ENCODE data around the gene PIAS1. TPM values are rescaled to one million over a fixed set of nuclear protein-coding genes. Genes with fewer than 3 reads are reported as not detected.
A peak's percentile ranks its signal among the peaks of the same experiment; 100 is the strongest.

PIAS1 gene
- polyA plus RNA-seq, 1 donor, result 46.5 TPM

- DNase-seq, result no peak
- Histone ChIP-seq H3K9me3 (ENCODE audit: control insufficient read depth, low read depth, low read length) (no peaks in the 10 kb centered on the region), H3K36me3 (ENCODE audit: control insufficient read depth, insufficient read depth, low read length) (peaks cover 11% of the 10 kb centered on the region), H3K27ac (ENCODE audit: low read length) (no peak overlapping the region), H3K27me3 (ENCODE audit: control insufficient read depth, insufficient read depth, low read length) (no peaks in the 10 kb centered on the region), H3K4me1 (ENCODE audit: control insufficient read depth, insufficient read depth, low read length) (peaks cover 1% of the 10 kb centered on the region), H3K4me3 (ENCODE audit: low read length) (no peak overlapping the region)
- WGBS (ENCODE audit: insufficient coverage, low lambda C conversion rate), result 83% methylated on average over 1 of the region's 1 CpG
Observed at GRCh38 chr15:68143785-68144184, 89.7 kb downstream of the PIAS1 start.

GRCh38 chr15:68145706-68146105, 91.6 kb downstream of the PIAS1 start:
- Histone ChIP-seq H3K27me3 (ENCODE audit: control insufficient read depth, insufficient read depth, low read length) (no peaks in the 10 kb centered on the region), H3K9me3 (ENCODE audit: control insufficient read depth, low read depth, low read length) (no peaks in the 10 kb centered on the region)

GRCh38 chr15:68148039-68148438, 93.9 kb downstream of the PIAS1 start:
- peaks cover 11% of the 10 kb centered on the region for H3K36me3 ChIP-seq (ENCODE audit: control insufficient read depth, insufficient read depth, low read length)
- H3K27me3 ChIP-seq (ENCODE audit: control insufficient read depth, insufficient read depth, low read length), result no peaks in the 10 kb centered on the region
- WGBS (ENCODE audit: insufficient coverage, low lambda C conversion rate), result no CpG with 5 or more reads among the region's 1 CpG
- peak in 1 of 2 donors; percentile 20 for DNase-seq
- no peaks in the 10 kb centered on the region for H3K4me1 ChIP-seq (ENCODE audit: control insufficient read depth, insufficient read depth, low read length)
- H3K4me3 ChIP-seq (ENCODE audit: low read length), result no peak overlapping the region
- H3K27ac ChIP-seq (ENCODE audit: low read length), result no peak overlapping the region
- no peaks in the 10 kb centered on the region for H3K9me3 ChIP-seq (ENCODE audit: control insufficient read depth, low read depth, low read length)

More at GRCh38 chr15:68145706-68146105, 91.6 kb downstream of the PIAS1 start:
- Histone ChIP-seq H3K4me3 (ENCODE audit: low read length) (no peak overlapping the region), H3K36me3 (ENCODE audit: control insufficient read depth, insufficient read depth, low read length) (peaks cover 11% of the 10 kb centered on the region), H3K4me1 (ENCODE audit: control insufficient read depth, insufficient read depth, low read length) (no peaks in the 10 kb centered on the region), H3K27ac (ENCODE audit: low read length) (no peak overlapping the region)
- DNase-seq, result no peak

GRCh38 chr15:68149059-68149458, 94.9 kb downstream of the PIAS1 start:
- H3K36me3 ChIP-seq (ENCODE audit: control insufficient read depth, insufficient read depth, low read length), result peaks cover 12% of the 10 kb centered on the region
- no peak overlapping the region for H3K4me3 ChIP-seq (ENCODE audit: low read length)
- DNase-seq, result no peak
- WGBS (ENCODE audit: insufficient coverage, low lambda C conversion rate), result 100% methylated on average over 1 of the region's 1 CpG
- H3K27me3 ChIP-seq (ENCODE audit: control insufficient read depth, insufficient read depth, low read length), result no peaks in the 10 kb centered on the region
- no peak overlapping the region for H3K27ac ChIP-seq (ENCODE audit: low read length)
- no peaks in the 10 kb centered on the region for H3K4me1 ChIP-seq (ENCODE audit: control insufficient read depth, insufficient read depth, low read length)
- no peaks in the 10 kb centered on the region for H3K9me3 ChIP-seq (ENCODE audit: control insufficient read depth, low read depth, low read length)

GRCh38 chr15:68150187-68150586, 96.1 kb downstream of the PIAS1 start:
- H3K27ac ChIP-seq (ENCODE audit: low read length), result no peak overlapping the region
- H3K4me1 ChIP-seq (ENCODE audit: control insufficient read depth, insufficient read depth, low read length), result no peaks in the 10 kb centered on the region
- no peak overlapping the region for H3K4me3 ChIP-seq (ENCODE audit: low read length)
- H3K27me3 ChIP-seq (ENCODE audit: control insufficient read depth, insufficient read depth, low read length), result no peaks in the 10 kb centered on the region
- no peaks in the 10 kb centered on the region for H3K9me3 ChIP-seq (ENCODE audit: control insufficient read depth, low read depth, low read length)
- no peak for DNase-seq
- H3K36me3 ChIP-seq (ENCODE audit: control insufficient read depth, insufficient read depth, low read length), result peaks cover 15% of the 10 kb centered on the region
- 89% methylated on average over 1 of the region's 1 CpG for WGBS (ENCODE audit: insufficient coverage, low lambda C conversion rate)

GRCh38 chr15:68151277-68151676, 97.2 kb downstream of the PIAS1 start:
- DNase-seq, result no peak
- no peak overlapping the region for H3K4me3 ChIP-seq (ENCODE audit: low read length)
- no peak overlapping the region for H3K27ac ChIP-seq (ENCODE audit: low read length)
- no CpG with 5 or more reads among the region's 1 CpG for WGBS (ENCODE audit: insufficient coverage, low lambda C conversion rate)
- H3K36me3 ChIP-seq (ENCODE audit: control insufficient read depth, insufficient read depth, low read length), result peaks cover 19% of the 10 kb centered on the region
- no peaks in the 10 kb centered on the region for H3K27me3 ChIP-seq (ENCODE audit: control insufficient read depth, insufficient read depth, low read length)
- no peaks in the 10 kb centered on the region for H3K4me1 ChIP-seq (ENCODE audit: control insufficient read depth, insufficient read depth, low read length)
- H3K9me3 ChIP-seq (ENCODE audit: control insufficient read depth, low read depth, low read length), result no peaks in the 10 kb centered on the region

GRCh38 chr15:68152342-68152741, 98.2 kb downstream of the PIAS1 start:
- DNase-seq, result no peak
- no peak overlapping the region for H3K4me3 ChIP-seq (ENCODE audit: low read length)
- 86% methylated on average over 1 of the region's 2 CpGs for WGBS (ENCODE audit: insufficient coverage, low lambda C conversion rate)
- no peaks in the 10 kb centered on the region for H3K27me3 ChIP-seq (ENCODE audit: control insufficient read depth, insufficient read depth, low read length)
- H3K9me3 ChIP-seq (ENCODE audit: control insufficient read depth, low read depth, low read length), result no peaks in the 10 kb centered on the region
- no peaks in the 10 kb centered on the region for H3K4me1 ChIP-seq (ENCODE audit: control insufficient read depth, insufficient read depth, low read length)
- peaks cover 15% of the 10 kb centered on the region for H3K36me3 ChIP-seq (ENCODE audit: control insufficient read depth, insufficient read depth, low read length)
- H3K27ac ChIP-seq (ENCODE audit: low read length), result no peak overlapping the region

- Histone ChIP-seq H3K36me3 (ENCODE audit: control insufficient read depth, insufficient read depth, low read length) (peaks cover 13% of the 10 kb centered on the region), H3K27me3 (ENCODE audit: control insufficient read depth, insufficient read depth, low read length) (no peaks in the 10 kb centered on the region), H3K27ac (ENCODE audit: low read length) (no peak overlapping the region), H3K4me1 (ENCODE audit: control insufficient read depth, insufficient read depth, low read length) (no peaks in the 10 kb centered on the region), H3K4me3 (ENCODE audit: low read length) (no peak overlapping the region), H3K9me3 (ENCODE audit: control insufficient read depth, low read depth, low read length) (no peaks in the 10 kb centered on the region)
- WGBS (ENCODE audit: insufficient coverage, low lambda C conversion rate), result no CpG with 5 or more reads among the region's 4 CpGs
- DNase-seq, result peak; percentile 32 to 53
Observed at GRCh38 chr15:68154923-68155559, 100.9 kb downstream of the PIAS1 start.

GRCh38 chr15:68157074-68157473, 103.0 kb downstream of the PIAS1 start:
- H3K4me3 ChIP-seq (ENCODE audit: low read length), result no peak overlapping the region
- no CpG with 5 or more reads among the region's 1 CpG for WGBS (ENCODE audit: insufficient coverage, low lambda C conversion rate)
- no peaks in the 10 kb centered on the region for H3K4me1 ChIP-seq (ENCODE audit: control insufficient read depth, insufficient read depth, low read length)
- no peaks in the 10 kb centered on the region for H3K9me3 ChIP-seq (ENCODE audit: control insufficient read depth, low read depth, low read length)
- no peak for DNase-seq
- H3K27me3 ChIP-seq (ENCODE audit: control insufficient read depth, insufficient read depth, low read length), result no peaks in the 10 kb centered on the region
- peaks cover 25% of the 10 kb centered on the region for H3K36me3 ChIP-seq (ENCODE audit: control insufficient read depth, insufficient read depth, low read length)
- H3K27ac ChIP-seq (ENCODE audit: low read length), result no peak overlapping the region

GRCh38 chr15:68158046-68158628, 104.0 kb downstream of the PIAS1 start:
- Histone ChIP-seq H3K4me3 (ENCODE audit: low read length) (no peak overlapping the region), H3K27ac (ENCODE audit: low read length) (no peak overlapping the region), H3K4me1 (ENCODE audit: control insufficient read depth, insufficient read depth, low read length) (no peaks in the 10 kb centered on the region), H3K27me3 (ENCODE audit: control insufficient read depth, insufficient read depth, low read length) (no peaks in the 10 kb centered on the region), H3K36me3 (ENCODE audit: control insufficient read depth, insufficient read depth, low read length) (peaks cover 31% of the 10 kb centered on the region), H3K9me3 (ENCODE audit: control insufficient read depth, low read depth, low read length) (peaks cover 3% of the 10 kb centered on the region)
- 67% methylated on average over 3 of the region's 3 CpGs for WGBS (ENCODE audit: insufficient coverage, low lambda C conversion rate)
- DNase-seq, result peak in 1 of 2 donors; percentile 23

GRCh38 chr15:68163191-68163590, 109.1 kb downstream of the PIAS1 start:
- H3K4me1 ChIP-seq (ENCODE audit: control insufficient read depth, insufficient read depth, low read length), result no peaks in the 10 kb centered on the region
- H3K27ac ChIP-seq (ENCODE audit: low read length), result no peak overlapping the region
- peaks cover 23% of the 10 kb centered on the region for H3K36me3 ChIP-seq (ENCODE audit: control insufficient read depth, insufficient read depth, low read length)
- peaks cover 3% of the 10 kb centered on the region for H3K9me3 ChIP-seq (ENCODE audit: control insufficient read depth, low read depth, low read length)
- no peak overlapping the region for H3K4me3 ChIP-seq (ENCODE audit: low read length)
- H3K27me3 ChIP-seq (ENCODE audit: control insufficient read depth, insufficient read depth, low read length), result no peaks in the 10 kb centered on the region
- DNase-seq, result no peak
